Liver (tissue), 3 donors: ENCODE measurements around the gene TNS1.

Source experiments
- FOXA1 ChIP-seq: IDR thresholded peaks from 2 replicates; pipeline ENCODE4 v1.6.1; 2016; ENCODE audit warnings: antibody characterized with exemption
- GABPA ChIP-seq, 2 donors: IDR thresholded peaks in 1 of 2; conservative IDR thresholded peaks in 1 of 2; 2 replicates each; pipeline ENCODE4 v1.6.1; 2016; ENCODE audit warnings: antibody characterized with exemption in 2 of 2, mild to moderate bottlenecking in 1 of 2, moderate library complexity in 1 of 2
- JUND ChIP-seq, 2 donors: IDR thresholded peaks; 2 replicates each; pipeline ENCODE4 v1.6.1; 2016; ENCODE audit warnings: antibody characterized with exemption in 2 of 2
- RAD21 ChIP-seq, 2 donors: IDR thresholded peaks; 2 replicates each; pipeline ENCODE4 v1.6.1; 2016; ENCODE audit warnings: antibody characterized with exemption in 2 of 2, mild to moderate bottlenecking in 2 of 2
- RXRA ChIP-seq, 2 donors: IDR thresholded peaks; 2 replicates each; pipeline ENCODE4 v1.6.1; 2017 to 2018; ENCODE audit warnings: antibody characterized with exemption in 2 of 2, mild to moderate bottlenecking in 1 of 2
- SP1 ChIP-seq: IDR thresholded peaks from 2 replicates; pipeline ENCODE4 v1.6.1; 2018; ENCODE audit warnings: antibody characterized with exemption, mild to moderate bottlenecking
- TAF1 ChIP-seq: conservative IDR thresholded peaks from 2 replicates; pipeline ENCODE4 v1.6.1; 2016; ENCODE audit warnings: antibody characterized with exemption, mild to moderate bottlenecking
- ZBTB33 ChIP-seq: IDR thresholded peaks from 2 replicates; pipeline ENCODE4 v1.6.1; 2016; ENCODE audit warnings: antibody characterized with exemption
- TF ChIP-seq, protein P1 (sequence below): fragments of 150-350 bp; IDR thresholded peaks from 2 replicates; pipeline ENCODE4 v1.5.1; 2017; ENCODE audit warnings: improper control_type of control experiment, low read depth, low read length; ENCODE audit not compliant: missing input control
- TF ChIP-seq, protein P2 (sequence below): IDR thresholded peaks from 2 replicates; pipeline ENCODE4 v1.6.1; 2016; ENCODE audit warnings: antibody characterized with exemption
- TF ChIP-seq, protein P3 (sequence below): IDR thresholded peaks from 2 replicates; pipeline ENCODE4 v1.6.1; 2016; ENCODE audit warnings: antibody characterized with exemption
- donor health status: healthy.
- donor health status: healthy.

DNA sequence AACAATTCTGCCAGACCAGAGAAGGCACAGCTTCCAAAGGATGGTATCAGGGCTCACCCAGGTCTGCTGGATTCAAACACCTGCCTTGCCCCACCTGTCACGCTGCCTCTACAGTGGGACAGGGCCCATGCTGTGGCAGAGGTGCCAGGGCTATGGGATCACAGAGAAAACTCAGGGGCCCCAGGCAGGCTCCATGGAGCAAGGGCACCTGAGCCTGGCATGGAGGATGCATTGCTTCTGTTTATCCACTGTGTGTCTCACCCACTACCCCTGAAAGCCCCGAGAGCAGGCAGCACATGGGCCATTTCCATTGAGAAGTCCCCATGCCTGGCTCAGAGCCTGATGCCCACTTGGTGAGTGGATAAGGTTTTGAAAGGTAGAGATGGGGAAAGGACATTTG lies 76.0 kb downstream of the TNS1 start:
- no peak for TF ChIP-seq ZBTB33
- TF ChIP-seq JUND (IDR thresholded peaks at IDR 0.05) = no peak
- TF ChIP-seq, protein P1, sequence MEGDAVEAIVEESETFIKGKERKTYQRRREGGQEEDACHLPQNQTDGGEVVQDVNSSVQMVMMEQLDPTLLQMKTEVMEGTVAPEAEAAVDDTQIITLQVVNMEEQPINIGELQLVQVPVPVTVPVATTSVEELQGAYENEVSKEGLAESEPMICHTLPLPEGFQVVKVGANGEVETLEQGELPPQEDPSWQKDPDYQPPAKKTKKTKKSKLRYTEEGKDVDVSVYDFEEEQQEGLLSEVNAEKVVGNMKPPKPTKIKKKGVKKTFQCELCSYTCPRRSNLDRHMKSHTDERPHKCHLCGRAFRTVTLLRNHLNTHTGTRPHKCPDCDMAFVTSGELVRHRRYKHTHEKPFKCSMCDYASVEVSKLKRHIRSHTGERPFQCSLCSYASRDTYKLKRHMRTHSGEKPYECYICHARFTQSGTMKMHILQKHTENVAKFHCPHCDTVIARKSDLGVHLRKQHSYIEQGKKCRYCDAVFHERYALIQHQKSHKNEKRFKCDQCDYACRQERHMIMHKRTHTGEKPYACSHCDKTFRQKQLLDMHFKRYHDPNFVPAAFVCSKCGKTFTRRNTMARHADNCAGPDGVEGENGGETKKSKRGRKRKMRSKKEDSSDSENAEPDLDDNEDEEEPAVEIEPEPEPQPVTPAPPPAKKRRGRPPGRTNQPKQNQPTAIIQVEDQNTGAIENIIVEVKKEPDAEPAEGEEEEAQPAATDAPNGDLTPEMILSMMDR = no peak
- no peak for TF ChIP-seq GABPA (IDR thresholded peaks at IDR 0.05 in 1 of 2, conservative IDR thresholded peaks at IDR 0.05 in 1 of 2)
- TF ChIP-seq RAD21 (IDR thresholded peaks at IDR 0.05) = no peak
- TF ChIP-seq, protein P2, sequence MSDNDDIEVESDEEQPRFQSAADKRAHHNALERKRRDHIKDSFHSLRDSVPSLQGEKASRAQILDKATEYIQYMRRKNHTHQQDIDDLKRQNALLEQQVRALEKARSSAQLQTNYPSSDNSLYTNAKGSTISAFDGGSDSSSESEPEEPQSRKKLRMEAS = no peak
- TF ChIP-seq SP1 = no peak
- TF ChIP-seq TAF1 = no peak
- TF ChIP-seq, protein P3, sequence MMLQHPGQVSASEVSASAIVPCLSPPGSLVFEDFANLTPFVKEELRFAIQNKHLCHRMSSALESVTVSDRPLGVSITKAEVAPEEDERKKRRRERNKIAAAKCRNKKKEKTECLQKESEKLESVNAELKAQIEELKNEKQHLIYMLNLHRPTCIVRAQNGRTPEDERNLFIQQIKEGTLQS = no peak
- TF ChIP-seq RXRA (IDR thresholded peaks at IDR 0.05) = no peak
- TF ChIP-seq FOXA1 = no peak
